Measurements from ENCODE around the gene VPS25. TPM values are rescaled to one million over a fixed set of nuclear protein-coding genes. Genes with fewer than 3 reads are reported as not detected.

Gene VPS25
- total RNA-seq, 4 donors from 2014 or later: 44.8 to 54.6 (median 53.5) TPM

DNA sequence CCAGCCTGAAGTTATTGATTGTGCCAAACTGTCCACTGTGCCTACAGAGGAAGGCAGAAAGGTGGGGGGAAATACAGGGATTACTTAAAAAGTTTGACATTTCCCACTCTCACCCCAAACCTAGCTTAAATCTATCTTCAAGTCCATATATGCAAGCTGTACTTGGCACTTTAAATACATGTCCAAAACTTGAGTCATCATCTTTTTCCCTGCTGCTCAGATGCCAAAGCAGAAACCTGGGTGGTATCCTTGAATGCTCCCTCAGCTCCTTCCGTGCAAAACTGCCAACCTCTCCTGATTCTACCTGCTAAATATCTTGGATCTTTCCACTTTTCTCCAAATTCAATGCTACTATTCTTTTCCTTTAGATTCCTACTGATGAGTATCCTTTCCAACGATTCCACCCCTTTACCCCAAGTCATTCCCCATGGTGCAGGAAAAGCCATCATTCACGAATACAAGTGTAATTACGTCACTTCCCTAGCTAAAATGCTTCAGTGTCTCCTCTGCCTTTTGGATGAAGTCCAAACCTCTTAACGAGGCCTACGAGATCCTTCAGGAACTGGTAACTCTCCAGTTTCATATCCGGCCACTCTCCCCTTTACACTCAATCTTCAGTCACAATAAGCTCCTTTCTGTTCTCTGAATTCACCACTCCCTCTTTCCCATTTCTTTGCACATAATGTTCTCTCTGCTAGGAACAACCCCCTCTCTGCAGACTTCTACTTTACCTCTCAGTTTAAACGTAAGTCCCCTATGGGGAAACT, 41.6 kb downstream of the VPS25 start:
- ATAC-seq (no peak), DNase-seq (no peak)
- intact Hi-C loops (cut with DNase I; ENCODE audit: low total_unique reads) (no loop called here), in situ Hi-C loops (cut with MboI; ENCODE audit: low sequenced_read_pairs in 4 of 4) (no loop called here)
- H3K4me3 ChIP-seq: no peak overlapping the region
- TF ChIP-seq, protein P1, sequence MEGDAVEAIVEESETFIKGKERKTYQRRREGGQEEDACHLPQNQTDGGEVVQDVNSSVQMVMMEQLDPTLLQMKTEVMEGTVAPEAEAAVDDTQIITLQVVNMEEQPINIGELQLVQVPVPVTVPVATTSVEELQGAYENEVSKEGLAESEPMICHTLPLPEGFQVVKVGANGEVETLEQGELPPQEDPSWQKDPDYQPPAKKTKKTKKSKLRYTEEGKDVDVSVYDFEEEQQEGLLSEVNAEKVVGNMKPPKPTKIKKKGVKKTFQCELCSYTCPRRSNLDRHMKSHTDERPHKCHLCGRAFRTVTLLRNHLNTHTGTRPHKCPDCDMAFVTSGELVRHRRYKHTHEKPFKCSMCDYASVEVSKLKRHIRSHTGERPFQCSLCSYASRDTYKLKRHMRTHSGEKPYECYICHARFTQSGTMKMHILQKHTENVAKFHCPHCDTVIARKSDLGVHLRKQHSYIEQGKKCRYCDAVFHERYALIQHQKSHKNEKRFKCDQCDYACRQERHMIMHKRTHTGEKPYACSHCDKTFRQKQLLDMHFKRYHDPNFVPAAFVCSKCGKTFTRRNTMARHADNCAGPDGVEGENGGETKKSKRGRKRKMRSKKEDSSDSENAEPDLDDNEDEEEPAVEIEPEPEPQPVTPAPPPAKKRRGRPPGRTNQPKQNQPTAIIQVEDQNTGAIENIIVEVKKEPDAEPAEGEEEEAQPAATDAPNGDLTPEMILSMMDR (IDR thresholded peaks at IDR 0.05 in 4 of 5, conservative IDR thresholded peaks at IDR 0.05 in 1 of 5): no peak
- TF ChIP-seq POLR2A (IDR thresholded peaks at IDR 0.05): no peak
- H3K4me1 ChIP-seq: peaks cover 0 to 5% of the 10 kb centered on the region in 2 donors
- peaks cover 10 to 99% of the 10 kb centered on the region in 2 donors for H3K36me3 ChIP-seq
- H3K27ac ChIP-seq: no peak overlapping the region
- no peaks in the 10 kb centered on the region for H3K27me3 ChIP-seq
- no peaks in the 10 kb centered on the region for H3K9me3 ChIP-seq

DNA sequence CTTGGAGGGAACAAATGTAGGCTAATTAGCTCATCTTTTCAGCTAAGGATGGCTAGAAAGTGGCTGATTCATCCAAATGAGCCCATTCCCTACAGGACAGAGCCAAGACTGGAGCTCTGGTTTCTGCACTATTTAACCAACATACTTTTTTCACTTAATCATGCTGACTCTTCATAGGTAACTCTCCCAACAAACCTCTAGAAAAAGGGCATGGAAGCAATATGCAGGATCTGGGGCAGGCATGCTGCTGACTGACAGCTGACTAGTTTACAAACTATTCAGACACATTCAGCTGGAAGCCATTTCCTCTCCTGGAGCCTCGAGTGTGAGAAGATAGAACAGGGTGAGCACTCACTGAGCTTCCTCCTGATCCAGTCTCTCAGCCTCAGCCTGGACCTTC, 44.6 kb downstream of the VPS25 start:
- no peak overlapping the region for H3K4me3 ChIP-seq
- in situ Hi-C loops (cut with MboI; ENCODE audit: low sequenced_read_pairs in 4 of 4): no loop called here
- no peak for DNase-seq
- H3K9me3 ChIP-seq: no peaks in the 10 kb centered on the region
- TF ChIP-seq, protein P1 (IDR thresholded peaks at IDR 0.05 in 4 of 5, conservative IDR thresholded peaks at IDR 0.05 in 1 of 5): no peak
- TF ChIP-seq POLR2A (IDR thresholded peaks at IDR 0.05): no peak
- intact Hi-C loops (cut with DNase I; ENCODE audit: low total_unique reads): no loop called here
- no peaks in the 10 kb centered on the region for H3K27me3 ChIP-seq
- peaks cover 13 to 89% of the 10 kb centered on the region in 2 donors for H3K36me3 ChIP-seq
- H3K4me1 ChIP-seq: peaks cover 6 to 8% of the 10 kb centered on the region in 2 donors
- no peak overlapping the region for H3K27ac ChIP-seq
- ATAC-seq: no peak

DNA sequence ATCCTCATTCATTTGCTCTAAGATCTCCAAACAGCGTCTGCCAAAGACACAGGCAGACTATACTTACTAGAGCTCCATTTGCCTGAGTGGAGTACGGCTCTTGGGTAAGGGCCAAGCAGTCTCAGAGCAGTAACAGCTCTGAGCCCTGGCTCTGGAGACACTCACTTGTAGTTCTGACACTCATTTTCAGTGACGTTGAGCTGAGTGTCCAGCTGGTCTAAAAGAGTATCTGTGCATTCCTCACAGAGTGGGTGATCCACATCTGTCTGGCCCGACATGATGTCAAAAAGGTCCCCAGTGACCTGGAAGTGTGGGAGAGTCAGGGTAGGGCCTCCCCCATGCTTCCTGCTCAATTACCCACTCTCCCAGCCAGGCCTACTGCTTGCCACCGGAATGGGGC, 45.1 kb downstream of the VPS25 start:
- Histone ChIP-seq H3K27me3 (no peaks in the 10 kb centered on the region), H3K36me3 (peaks cover 11 to 84% of the 10 kb centered on the region in 2 donors), H3K4me3 (no peak overlapping the region), H3K4me1 (peaks cover 11 to 13% of the 10 kb centered on the region in 2 donors), H3K27ac (no peak overlapping the region), H3K9me3 (no peaks in the 10 kb centered on the region)
- intact Hi-C loops (cut with DNase I; ENCODE audit: low total_unique reads): no loop called here
- no peak for TF ChIP-seq POLR2A (IDR thresholded peaks at IDR 0.05)
- TF ChIP-seq, protein P1 (IDR thresholded peaks at IDR 0.05 in 4 of 5, conservative IDR thresholded peaks at IDR 0.05 in 1 of 5): no peak
- no peak for ATAC-seq
- DNase-seq: no peak
- in situ Hi-C loops (cut with MboI; ENCODE audit: low sequenced_read_pairs in 4 of 4): no loop called here

DNA sequence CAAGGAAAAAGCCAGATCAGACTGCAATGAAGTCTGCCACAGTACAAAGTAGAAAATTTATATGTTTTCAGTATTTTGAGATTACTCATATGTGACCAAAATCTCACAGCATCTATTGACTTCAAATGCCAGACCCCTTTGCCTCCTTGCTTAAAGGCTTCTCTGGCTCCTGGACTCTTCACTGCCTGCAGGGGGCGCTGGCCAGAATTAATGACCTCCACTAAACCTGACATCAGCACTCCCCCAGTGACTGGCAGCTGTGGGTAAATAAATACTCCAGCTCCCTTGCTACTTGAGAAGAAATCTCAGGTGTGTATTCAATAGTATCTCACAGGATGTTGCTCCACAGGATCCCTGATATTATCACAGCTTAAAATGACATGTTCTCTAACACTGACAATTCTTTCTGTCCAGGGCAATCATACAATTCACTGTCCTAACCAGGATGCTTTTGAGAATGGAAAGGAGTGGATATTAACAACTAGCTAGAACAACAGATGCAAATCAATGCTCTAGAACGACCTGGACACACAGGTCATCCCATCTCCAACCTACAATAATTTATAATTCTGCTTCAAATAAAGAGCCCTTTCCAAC, 46.8 kb downstream of the VPS25 start:
- in situ Hi-C loops (cut with MboI; ENCODE audit: low sequenced_read_pairs in 4 of 4): loop anchor here in 1 of 4 donors (10.0 kb wide), 1 partner anchor 95 kb away; no protein-coding TSS in a partner anchor
- intact Hi-C loops (cut with DNase I; ENCODE audit: low total_unique reads): loop anchor here (5.0 kb wide), 1 partner anchor 243 kb away; the partner anchor contains the start of gene PSMC3IP
- no peaks in the 10 kb centered on the region for H3K9me3 ChIP-seq
- no peaks in the 10 kb centered on the region for H3K27me3 ChIP-seq
- H3K27ac ChIP-seq: no peak overlapping the region
- H3K4me1 ChIP-seq: peaks cover 13 to 14% of the 10 kb centered on the region in 2 donors
- peaks cover 7 to 67% of the 10 kb centered on the region in 2 donors for H3K36me3 ChIP-seq
- ATAC-seq (no peak), DNase-seq (peak in 1 of 2 donors; percentile 33)
- TF ChIP-seq, protein P1 (IDR thresholded peaks at IDR 0.05 in 4 of 5, conservative IDR thresholded peaks at IDR 0.05 in 1 of 5): peak in 3 of 5 experiments; percentile 41 to 61 (median 42)
- no peak for TF ChIP-seq POLR2A (IDR thresholded peaks at IDR 0.05)
- H3K4me3 ChIP-seq: no peak overlapping the region

Measured in gastrocnemius medialis (tissue), 4 donors.